Neural cell (in vitro differentiated cells): Measurements from ENCODE around the gene RANBP9. TPM values are rescaled to one million over a fixed set of nuclear protein-coding genes. Genes with fewer than 3 reads are reported as not detected.

Experiments
- H2AFZ ChIP-seq: fragments of 200-600, 300-800 bp; sonication (generic), shearing (Covaris generic); 2 replicates; pipeline ENCODE4 v1.6.0; 2014; ENCODE audit warnings: low read depth, mild to moderate bottlenecking, antibody characterized with exemption, low read length, moderate library complexity
- H3F3A ChIP-seq: fragments of 200-600 bp; shearing (Covaris generic); 2 replicates; pipeline ENCODE4 v1.6.1; 2016; ENCODE audit warnings: mild to moderate bottlenecking, moderate library complexity, mixed read lengths, antibody characterized with exemption, low read length; ENCODE audit not compliant: insufficient read depth, poor library complexity, severe bottlenecking
- H3K27ac ChIP-seq: fragments of 200-600, 300-800 bp; sonication (generic), shearing (Covaris generic); 2 replicates; pipeline ENCODE4 v1.5.1; 2014; ENCODE audit warnings: mild to moderate bottlenecking, low read length, moderate library complexity
- H3K27me3 ChIP-seq: fragments of 300-800, 200-600 bp; sonication (generic), shearing (Covaris generic); 2 replicates; pipeline ENCODE4 v1.6.0; 2014; ENCODE audit warnings: mild to moderate bottlenecking, low read depth, low read length, moderate library complexity; ENCODE audit not compliant: insufficient read depth
- H3K36me3 ChIP-seq: fragments of 300-800, 200-600 bp; sonication (generic), shearing (Covaris generic); 2 replicates; pipeline ENCODE4 v1.5.1; 2014; ENCODE audit warnings: mild to moderate bottlenecking, antibody characterized with exemption, low read length, moderate library complexity; ENCODE audit not compliant: insufficient read depth
- H3K4me2 ChIP-seq: fragments of 300-800, 200-600 bp; sonication (generic), shearing (Covaris generic); 2 replicates; pipeline ENCODE4 v1.6.0; 2014; ENCODE audit warnings: mild to moderate bottlenecking, low read length
- H3K4me3 ChIP-seq: fragments of 300-800, 200-600 bp; sonication (generic), shearing (Covaris generic); 2 replicates; pipeline ENCODE4 v1.5.1; 2014; ENCODE audit warnings: mild to moderate bottlenecking, low read length, moderate library complexity
- H3K79me2 ChIP-seq: fragments of 200-600 bp; shearing (Covaris generic); replicated peaks from 2 replicates; pipeline ENCODE4 v1.6.0; 2014; ENCODE audit warnings: mild to moderate bottlenecking, low read length, moderate library complexity; ENCODE audit not compliant: insufficient read depth
- H3K9ac ChIP-seq: fragments of 300-800, 200-600 bp; sonication (generic), shearing (Covaris generic); 2 replicates; pipeline ENCODE4 v1.6.1; 2016; ENCODE audit warnings: mild to moderate bottlenecking, low read length, mixed read lengths
- H3K9me2 ChIP-seq: fragments of 200-600 bp; shearing (Covaris generic); 2 replicates; pipeline ENCODE4 v1.6.1; 2016; ENCODE audit warnings: mild to moderate bottlenecking, low read length, mixed read lengths; ENCODE audit not compliant: insufficient read depth
- H3K9me3 ChIP-seq: fragments of 200-600, 300-800 bp; sonication (generic), shearing (Covaris generic); 2 replicates; pipeline ENCODE4 v1.6.1; 2016; ENCODE audit warnings: mild to moderate bottlenecking, mixed run types, low read length, moderate library complexity, mixed read lengths
- H4K20me1 ChIP-seq: fragments of 200-600 bp; shearing (Covaris generic); 2 replicates; pipeline ENCODE4 v1.6.1; 2016; ENCODE audit warnings: mild to moderate bottlenecking, mixed run types; ENCODE audit not compliant: insufficient read depth
- EP300 ChIP-seq: fragments of 450-650 bp; conservative IDR thresholded peaks from 2 replicates; pipeline ENCODE4 v1.6.1; 2014; ENCODE audit warnings: antibody characterized with exemption, mild to moderate bottlenecking, moderate library complexity; ENCODE audit not compliant: poor library complexity, severe bottlenecking
- EZH2 ChIP-seq: fragments of 200-600, 300-800 bp; shearing (Covaris generic), sonication (generic); IDR thresholded peaks from 2 replicates; pipeline ENCODE4 v1.6.1; 2014; ENCODE audit warnings: antibody characterized with exemption, low read length, borderline replicate concordance, mild to moderate bottlenecking; ENCODE audit not compliant: insufficient read depth, poor library complexity, severe bottlenecking
- MXI1 ChIP-seq: fragments of 450-650 bp; conservative IDR thresholded peaks from 2 replicates; pipeline ENCODE4 v1.6.1; 2014; ENCODE audit warnings: antibody characterized with exemption, mild to moderate bottlenecking; ENCODE audit not compliant: poor library complexity, severe bottlenecking
- POLR2AphosphoS5 ChIP-seq: IDR thresholded peaks from 2 replicates; pipeline ENCODE4 v1.6.1; 2012
- RAD21 ChIP-seq: fragments of 450-650 bp; conservative IDR thresholded peaks from 2 replicates; pipeline ENCODE4 v1.6.1; 2014; ENCODE audit warnings: antibody characterized with exemption, mild to moderate bottlenecking, moderate library complexity
- SMC3 ChIP-seq: fragments of 450-650 bp; conservative IDR thresholded peaks from 2 replicates; pipeline ENCODE4 v1.6.1; 2014; ENCODE audit warnings: antibody characterized with exemption, mild to moderate bottlenecking, moderate library complexity; ENCODE audit not compliant: poor library complexity
- TAF1 ChIP-seq: IDR thresholded peaks from 2 replicates; pipeline ENCODE4 v1.6.1; 2012; ENCODE audit warnings: low read depth
- polyA plus RNA-seq: library from polyadenylated mRNA; depleted of rRNA; stranded (reverse); fragments of >200 nt; gene quantifications from 2 replicates; pipeline ENCODE4 v1.2.3, GENCODE V29; 2014
- TF ChIP-seq, protein P1 (sequence below): fragments of 450-650 bp; IDR thresholded peaks from 2 replicates; pipeline ENCODE4 v1.5.1; 2014; ENCODE audit warnings: antibody characterized with exemption, mild to moderate bottlenecking, moderate library complexity; ENCODE audit not compliant: poor library complexity, severe bottlenecking
- TF ChIP-seq, protein P2 (sequence below): IDR thresholded peaks from 2 replicates; pipeline ENCODE4 v1.6.1; 2012; ENCODE audit warnings: borderline replicate concordance

Gene RANBP9
- polyA plus RNA-seq, 1 donor from 2014 or later, result 52.2 TPM

DNA sequence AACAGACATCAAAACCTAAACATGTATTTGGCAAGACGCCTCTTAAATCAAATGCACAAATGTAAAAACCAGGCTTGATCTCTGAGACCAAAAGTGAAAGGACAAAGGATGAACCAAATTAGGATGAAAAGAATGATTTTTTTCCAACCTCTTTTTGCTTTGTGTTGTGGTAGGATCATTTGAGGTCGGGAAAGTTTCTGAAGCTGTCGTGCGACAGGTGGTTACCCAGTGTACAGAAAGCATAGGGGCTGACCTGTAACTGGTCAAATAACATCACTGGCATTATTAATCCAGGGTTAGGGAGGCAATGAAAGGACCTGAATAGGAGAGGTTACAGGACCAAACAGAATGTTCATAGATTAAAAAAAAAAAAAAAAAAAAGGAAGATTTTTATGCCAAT lies 114.6 kb downstream of the RANBP9 start:
- Histone ChIP-seq H4K20me1 (no peaks in the 10 kb centered on the region), H3K79me2 (no peaks in the 10 kb centered on the region), H2AFZ (no peak overlapping the region), H3K27ac (no peak overlapping the region), H3K9ac (no peak overlapping the region), H3K4me2 (no peak overlapping the region), H3F3A (no peaks in the 10 kb centered on the region), H3K9me3 (no peaks in the 10 kb centered on the region), H3K27me3 (no peaks in the 10 kb centered on the region), H3K4me3 (no peak overlapping the region), H3K36me3 (no peaks in the 10 kb centered on the region), H3K9me2 (no peaks in the 10 kb centered on the region)
- TF ChIP-seq POLR2AphosphoS5 (no peak), TAF1 (no peak), SMC3 (no peak), RAD21 (no peak), EP300 (no peak), MXI1 (no peak), EZH2 (no peak)
- TF ChIP-seq, protein P1, sequence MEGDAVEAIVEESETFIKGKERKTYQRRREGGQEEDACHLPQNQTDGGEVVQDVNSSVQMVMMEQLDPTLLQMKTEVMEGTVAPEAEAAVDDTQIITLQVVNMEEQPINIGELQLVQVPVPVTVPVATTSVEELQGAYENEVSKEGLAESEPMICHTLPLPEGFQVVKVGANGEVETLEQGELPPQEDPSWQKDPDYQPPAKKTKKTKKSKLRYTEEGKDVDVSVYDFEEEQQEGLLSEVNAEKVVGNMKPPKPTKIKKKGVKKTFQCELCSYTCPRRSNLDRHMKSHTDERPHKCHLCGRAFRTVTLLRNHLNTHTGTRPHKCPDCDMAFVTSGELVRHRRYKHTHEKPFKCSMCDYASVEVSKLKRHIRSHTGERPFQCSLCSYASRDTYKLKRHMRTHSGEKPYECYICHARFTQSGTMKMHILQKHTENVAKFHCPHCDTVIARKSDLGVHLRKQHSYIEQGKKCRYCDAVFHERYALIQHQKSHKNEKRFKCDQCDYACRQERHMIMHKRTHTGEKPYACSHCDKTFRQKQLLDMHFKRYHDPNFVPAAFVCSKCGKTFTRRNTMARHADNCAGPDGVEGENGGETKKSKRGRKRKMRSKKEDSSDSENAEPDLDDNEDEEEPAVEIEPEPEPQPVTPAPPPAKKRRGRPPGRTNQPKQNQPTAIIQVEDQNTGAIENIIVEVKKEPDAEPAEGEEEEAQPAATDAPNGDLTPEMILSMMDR, result no peak
- TF ChIP-seq, protein P2, sequence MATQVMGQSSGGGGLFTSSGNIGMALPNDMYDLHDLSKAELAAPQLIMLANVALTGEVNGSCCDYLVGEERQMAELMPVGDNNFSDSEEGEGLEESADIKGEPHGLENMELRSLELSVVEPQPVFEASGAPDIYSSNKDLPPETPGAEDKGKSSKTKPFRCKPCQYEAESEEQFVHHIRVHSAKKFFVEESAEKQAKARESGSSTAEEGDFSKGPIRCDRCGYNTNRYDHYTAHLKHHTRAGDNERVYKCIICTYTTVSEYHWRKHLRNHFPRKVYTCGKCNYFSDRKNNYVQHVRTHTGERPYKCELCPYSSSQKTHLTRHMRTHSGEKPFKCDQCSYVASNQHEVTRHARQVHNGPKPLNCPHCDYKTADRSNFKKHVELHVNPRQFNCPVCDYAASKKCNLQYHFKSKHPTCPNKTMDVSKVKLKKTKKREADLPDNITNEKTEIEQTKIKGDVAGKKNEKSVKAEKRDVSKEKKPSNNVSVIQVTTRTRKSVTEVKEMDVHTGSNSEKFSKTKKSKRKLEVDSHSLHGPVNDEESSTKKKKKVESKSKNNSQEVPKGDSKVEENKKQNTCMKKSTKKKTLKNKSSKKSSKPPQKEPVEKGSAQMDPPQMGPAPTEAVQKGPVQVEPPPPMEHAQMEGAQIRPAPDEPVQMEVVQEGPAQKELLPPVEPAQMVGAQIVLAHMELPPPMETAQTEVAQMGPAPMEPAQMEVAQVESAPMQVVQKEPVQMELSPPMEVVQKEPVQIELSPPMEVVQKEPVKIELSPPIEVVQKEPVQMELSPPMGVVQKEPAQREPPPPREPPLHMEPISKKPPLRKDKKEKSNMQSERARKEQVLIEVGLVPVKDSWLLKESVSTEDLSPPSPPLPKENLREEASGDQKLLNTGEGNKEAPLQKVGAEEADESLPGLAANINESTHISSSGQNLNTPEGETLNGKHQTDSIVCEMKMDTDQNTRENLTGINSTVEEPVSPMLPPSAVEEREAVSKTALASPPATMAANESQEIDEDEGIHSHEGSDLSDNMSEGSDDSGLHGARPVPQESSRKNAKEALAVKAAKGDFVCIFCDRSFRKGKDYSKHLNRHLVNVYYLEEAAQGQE, result no peak

DNA sequence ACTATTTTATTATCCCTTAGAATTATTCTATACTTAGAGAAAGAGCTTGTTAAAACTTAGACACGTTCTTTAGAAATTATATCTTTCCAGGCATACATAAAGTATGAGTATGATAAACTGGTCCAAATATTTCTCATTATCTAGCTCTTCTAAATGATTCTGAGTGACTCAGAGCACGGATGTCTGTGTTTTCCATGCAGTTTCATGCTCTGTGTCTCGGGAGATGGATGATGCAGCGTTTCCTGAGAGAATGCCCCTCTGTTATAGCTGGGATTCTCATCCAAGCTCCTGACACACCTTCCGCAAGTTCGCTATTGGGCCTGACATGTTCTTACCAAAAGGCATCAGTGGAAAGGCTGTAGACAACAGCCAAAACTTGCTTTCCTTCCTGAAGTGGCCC lies 117.9 kb downstream of the RANBP9 start:
- Histone ChIP-seq H3K27me3 (no peaks in the 10 kb centered on the region), H3K9me2 (no peaks in the 10 kb centered on the region), H3K36me3 (no peaks in the 10 kb centered on the region), H3K79me2 (no peaks in the 10 kb centered on the region), H3K27ac (no peak overlapping the region), H4K20me1 (no peaks in the 10 kb centered on the region), H3K4me3 (no peak overlapping the region), H3K4me2 (no peak overlapping the region), H3K9me3 (no peaks in the 10 kb centered on the region), H3K9ac (no peak overlapping the region), H2AFZ (no peak overlapping the region), H3F3A (no peaks in the 10 kb centered on the region)
- TF ChIP-seq, protein P1, result no peak
- TF ChIP-seq EZH2 (no peak), EP300 (no peak), POLR2AphosphoS5 (no peak), RAD21 (no peak), TAF1 (no peak)
- TF ChIP-seq, protein P2, result no peak
